Hepatocyte (in vitro differentiated cells): ENCODE results near the gene CHRD.

ENCODE experiments used
- EZH2 ChIP-seq: fragments of 200-600 bp; sonication (generic); IDR thresholded peaks from 2 replicates; pipeline ENCODE4 v1.6.1; 2016; ENCODE audit warnings: antibody characterized with exemption, mild to moderate bottlenecking, borderline replicate concordance
- EZH2phosphoT487 ChIP-seq: fragments of 200-600 bp; sonication (generic); IDR thresholded peaks from one replicate; pipeline ENCODE4 v1.6.1; 2018; ENCODE audit warnings: antibody characterized with exemption, mild to moderate bottlenecking, low read depth, moderate library complexity; ENCODE audit not compliant: unreplicated experiment, severe bottlenecking
- TF ChIP-seq, protein P1 (sequence below): fragments of 200-600 bp; sonication (generic); IDR thresholded peaks from 2 replicates; pipeline ENCODE4 v1.5.1; 2016; ENCODE audit warnings: antibody characterized with exemption, mild to moderate bottlenecking; ENCODE audit not compliant: poor library complexity

DNA sequence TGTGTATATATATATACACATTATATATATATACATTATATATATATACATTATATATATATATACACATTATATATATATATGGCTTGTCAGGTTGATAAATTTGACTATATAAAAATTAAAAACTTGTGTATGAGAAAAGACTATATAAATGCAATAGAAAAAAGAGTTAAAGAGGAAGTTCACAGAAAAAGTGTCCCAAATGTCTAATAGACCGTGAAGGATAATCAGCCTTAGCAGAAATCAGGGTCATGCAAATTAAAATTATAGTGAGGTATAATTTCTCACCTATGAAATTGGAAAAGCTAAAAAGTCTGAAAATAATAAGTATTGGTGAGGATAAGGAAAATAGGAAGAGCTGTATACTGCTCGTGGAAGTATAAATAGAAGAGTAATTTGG is 51.1 kb downstream of the CHRD start:
- TF ChIP-seq, protein P1, sequence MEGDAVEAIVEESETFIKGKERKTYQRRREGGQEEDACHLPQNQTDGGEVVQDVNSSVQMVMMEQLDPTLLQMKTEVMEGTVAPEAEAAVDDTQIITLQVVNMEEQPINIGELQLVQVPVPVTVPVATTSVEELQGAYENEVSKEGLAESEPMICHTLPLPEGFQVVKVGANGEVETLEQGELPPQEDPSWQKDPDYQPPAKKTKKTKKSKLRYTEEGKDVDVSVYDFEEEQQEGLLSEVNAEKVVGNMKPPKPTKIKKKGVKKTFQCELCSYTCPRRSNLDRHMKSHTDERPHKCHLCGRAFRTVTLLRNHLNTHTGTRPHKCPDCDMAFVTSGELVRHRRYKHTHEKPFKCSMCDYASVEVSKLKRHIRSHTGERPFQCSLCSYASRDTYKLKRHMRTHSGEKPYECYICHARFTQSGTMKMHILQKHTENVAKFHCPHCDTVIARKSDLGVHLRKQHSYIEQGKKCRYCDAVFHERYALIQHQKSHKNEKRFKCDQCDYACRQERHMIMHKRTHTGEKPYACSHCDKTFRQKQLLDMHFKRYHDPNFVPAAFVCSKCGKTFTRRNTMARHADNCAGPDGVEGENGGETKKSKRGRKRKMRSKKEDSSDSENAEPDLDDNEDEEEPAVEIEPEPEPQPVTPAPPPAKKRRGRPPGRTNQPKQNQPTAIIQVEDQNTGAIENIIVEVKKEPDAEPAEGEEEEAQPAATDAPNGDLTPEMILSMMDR, result no peak
- TF ChIP-seq EZH2, result no peak
- no peak for TF ChIP-seq EZH2phosphoT487
